GM21576 (cell line): ENCODE measurements around the gene LIFR.
A peak's percentile ranks its signal among the peaks of the same experiment; 100 is the strongest.

Experiments
- ATAC-seq: cut with Tn5 transposase; IDR thresholded peaks from one replicate; pipeline ENCODE4 v1.9.1; 2021; ENCODE audit warnings: mild to moderate bottlenecking, moderate library complexity; ENCODE audit not compliant: unreplicated experiment

The LIFR gene

GRCh38 chr5:38445374-38446028, 110.9 kb downstream of the LIFR start:
- no peak for ATAC-seq

GRCh38 chr5:38443390-38443789, 113.1 kb downstream of the LIFR start:
- no peak for ATAC-seq

GRCh38 chr5:38442247-38442573, 114.2 kb downstream of the LIFR start:
- ATAC-seq = no peak

GRCh38 chr5:38441453-38442246, 114.8 kb downstream of the LIFR start:
- peak; percentile 100 for ATAC-seq

GRCh38 chr5:38438757-38439156, 117.7 kb downstream of the LIFR start:
- no peak for ATAC-seq

GRCh38 chr5:38434966-38435705, 121.3 kb downstream of the LIFR start:
- no peak for ATAC-seq

- ATAC-seq = no peak
Observed at GRCh38 chr5:38433160-38433861, 123.1 kb downstream of the LIFR start.

GRCh38 chr5:38431242-38431853, 125.1 kb downstream of the LIFR start:
- no peak for ATAC-seq

GRCh38 chr5:38426986-38427950, 129.2 kb downstream of the LIFR start:
- ATAC-seq = no peak

- ATAC-seq = no peak
Observed at GRCh38 chr5:38426490-38426889, 130.0 kb downstream of the LIFR start.
